ENCODE measurements around the gene C2CD5.

The C2CD5 gene

GRCh38 chr12:22518998-22519397, 25.3 kb downstream of the C2CD5 start:
- TF ChIP-seq, protein P1, sequence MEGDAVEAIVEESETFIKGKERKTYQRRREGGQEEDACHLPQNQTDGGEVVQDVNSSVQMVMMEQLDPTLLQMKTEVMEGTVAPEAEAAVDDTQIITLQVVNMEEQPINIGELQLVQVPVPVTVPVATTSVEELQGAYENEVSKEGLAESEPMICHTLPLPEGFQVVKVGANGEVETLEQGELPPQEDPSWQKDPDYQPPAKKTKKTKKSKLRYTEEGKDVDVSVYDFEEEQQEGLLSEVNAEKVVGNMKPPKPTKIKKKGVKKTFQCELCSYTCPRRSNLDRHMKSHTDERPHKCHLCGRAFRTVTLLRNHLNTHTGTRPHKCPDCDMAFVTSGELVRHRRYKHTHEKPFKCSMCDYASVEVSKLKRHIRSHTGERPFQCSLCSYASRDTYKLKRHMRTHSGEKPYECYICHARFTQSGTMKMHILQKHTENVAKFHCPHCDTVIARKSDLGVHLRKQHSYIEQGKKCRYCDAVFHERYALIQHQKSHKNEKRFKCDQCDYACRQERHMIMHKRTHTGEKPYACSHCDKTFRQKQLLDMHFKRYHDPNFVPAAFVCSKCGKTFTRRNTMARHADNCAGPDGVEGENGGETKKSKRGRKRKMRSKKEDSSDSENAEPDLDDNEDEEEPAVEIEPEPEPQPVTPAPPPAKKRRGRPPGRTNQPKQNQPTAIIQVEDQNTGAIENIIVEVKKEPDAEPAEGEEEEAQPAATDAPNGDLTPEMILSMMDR (IDR thresholded peaks at IDR 0.05; ENCODE audit: low read depth, low read length), result no peak
- TF ChIP-seq EZH2phosphoT487 (IDR thresholded peaks at IDR 0.05; ENCODE audit: low read depth), result no peak
- no peak overlapping the region for H3K4me3 ChIP-seq (ENCODE audit: low read length)
- no peak overlapping the region for H3K4me2 ChIP-seq (ENCODE audit: low read length)
- no peaks in the 10 kb centered on the region for H3K9me3 ChIP-seq (ENCODE audit: insufficient read depth, low read length)
- H3K27ac ChIP-seq (ENCODE audit: low read length), result no peak overlapping the region
- no peaks in the 10 kb centered on the region for H3K27me3 ChIP-seq (ENCODE audit: low read depth, low read length)
- no peak overlapping the region for H3K9ac ChIP-seq (ENCODE audit: low read length)
- H3K4me1 ChIP-seq (ENCODE audit: low read length), result no peaks in the 10 kb centered on the region
- peaks cover 3% of the 10 kb centered on the region for H3K36me3 ChIP-seq (replicated peaks; ENCODE audit: low read depth, low read length)
- no peak overlapping the region for H2AFZ ChIP-seq (ENCODE audit: low read depth, low read length)
- no peaks in the 10 kb centered on the region for H4K20me1 ChIP-seq (ENCODE audit: insufficient read depth, low read length)
- no peaks in the 10 kb centered on the region for H3K79me2 ChIP-seq (ENCODE audit: low read length)

- TF ChIP-seq, protein P1 (IDR thresholded peaks at IDR 0.05; ENCODE audit: low read depth, low read length), result no peak
- TF ChIP-seq EZH2phosphoT487 (IDR thresholded peaks at IDR 0.05; ENCODE audit: low read depth), result no peak
- H3K4me1 ChIP-seq (ENCODE audit: low read length), result no peaks in the 10 kb centered on the region
- H3K4me2 ChIP-seq (ENCODE audit: low read length), result no peak overlapping the region
- no peak overlapping the region for H3K4me3 ChIP-seq (ENCODE audit: low read length)
- no peaks in the 10 kb centered on the region for H3K9me3 ChIP-seq (ENCODE audit: insufficient read depth, low read length)
- no peaks in the 10 kb centered on the region for H4K20me1 ChIP-seq (ENCODE audit: insufficient read depth, low read length)
- H3K36me3 ChIP-seq (replicated peaks; ENCODE audit: low read depth, low read length), result peaks cover 3% of the 10 kb centered on the region
- H2AFZ ChIP-seq (ENCODE audit: low read depth, low read length), result no peak overlapping the region
- no peak overlapping the region for H3K27ac ChIP-seq (ENCODE audit: low read length)
- H3K9ac ChIP-seq (ENCODE audit: low read length), result no peak overlapping the region
- H3K79me2 ChIP-seq (ENCODE audit: low read length), result no peaks in the 10 kb centered on the region
- H3K27me3 ChIP-seq (ENCODE audit: low read depth, low read length), result no peaks in the 10 kb centered on the region
Observed at GRCh38 chr12:22518060-22518719, 26.2 kb downstream of the C2CD5 start.

- H4K20me1 ChIP-seq (ENCODE audit: insufficient read depth, low read length), result no peaks in the 10 kb centered on the region
Observed at GRCh38 chr12:22514875-22515274, 29.5 kb downstream of the C2CD5 start.

GRCh38 chr12:22505826-22506225, 38.5 kb downstream of the C2CD5 start:
- H3K27me3 ChIP-seq (ENCODE audit: low read depth, low read length), result no peaks in the 10 kb centered on the region
- no peaks in the 10 kb centered on the region for H4K20me1 ChIP-seq (ENCODE audit: insufficient read depth, low read length)
- no peaks in the 10 kb centered on the region for H3K9me3 ChIP-seq (ENCODE audit: insufficient read depth, low read length)
- H3K4me3 ChIP-seq (ENCODE audit: low read length), result no peak overlapping the region
- H3K27ac ChIP-seq (ENCODE audit: low read length), result no peak overlapping the region
- H3K4me2 ChIP-seq (ENCODE audit: low read length), result no peak overlapping the region
- H3K36me3 ChIP-seq (replicated peaks; ENCODE audit: low read depth, low read length), result peaks cover 3% of the 10 kb centered on the region
- H3K9ac ChIP-seq (ENCODE audit: low read length), result no peak overlapping the region
- no peaks in the 10 kb centered on the region for H3K4me1 ChIP-seq (ENCODE audit: low read length)
- no peaks in the 10 kb centered on the region for H3K79me2 ChIP-seq (ENCODE audit: low read length)
- no peak overlapping the region for H2AFZ ChIP-seq (ENCODE audit: low read depth, low read length)
- TF ChIP-seq, protein P1 (IDR thresholded peaks at IDR 0.05; ENCODE audit: low read depth, low read length), result no peak

More at GRCh38 chr12:22514875-22515274, 29.5 kb downstream of the C2CD5 start:
- Histone ChIP-seq H3K4me2 (ENCODE audit: low read length) (no peak overlapping the region), H3K9me3 (ENCODE audit: insufficient read depth, low read length) (no peaks in the 10 kb centered on the region), H3K79me2 (ENCODE audit: low read length) (no peaks in the 10 kb centered on the region), H3K4me3 (ENCODE audit: low read length) (no peak overlapping the region), H3K27me3 (ENCODE audit: low read depth, low read length) (no peaks in the 10 kb centered on the region), H3K27ac (ENCODE audit: low read length) (no peak overlapping the region), H3K4me1 (ENCODE audit: low read length) (no peaks in the 10 kb centered on the region), H3K36me3 (replicated peaks; ENCODE audit: low read depth, low read length) (peaks cover 3% of the 10 kb centered on the region), H2AFZ (ENCODE audit: low read depth, low read length) (no peak overlapping the region), H3K9ac (ENCODE audit: low read length) (no peak overlapping the region)
- TF ChIP-seq, protein P1 (IDR thresholded peaks at IDR 0.05; ENCODE audit: low read depth, low read length), result no peak
- TF ChIP-seq EZH2phosphoT487 (IDR thresholded peaks at IDR 0.05; ENCODE audit: low read depth), result no peak

Data from OCI-LY3 (cell line).